ENCODE data around the gene SLC13A1. TPM values are rescaled to one million over a fixed set of nuclear protein-coding genes. Genes with fewer than 3 reads are reported as not detected.

Gene SLC13A1
- total RNA-seq, 2 donors from 2014 or later = not detected

- no peaks in the 10 kb centered on the region for H3K9me3 ChIP-seq
- ATAC-seq (ENCODE audit: insufficient number of reproducible peaks, low FRiP score, low read depth) (no peak), DNase-seq (ENCODE audit: low spot score) (no peak)
- no peaks in the 10 kb centered on the region for H3K4me1 ChIP-seq (ENCODE audit: control insufficient read depth in 1 of 2, low read depth in 2 of 2)
- TF ChIP-seq CTCF (IDR thresholded peaks at IDR 0.05) = no peak
- no peak overlapping the region for H3K27ac ChIP-seq
- no peak overlapping the region for H3K4me3 ChIP-seq
- no peaks in the 10 kb centered on the region for H3K36me3 ChIP-seq
- H3K27me3 ChIP-seq (replicated peaks; ENCODE audit: insufficient read depth) = no peaks in the 10 kb centered on the region
Measured at GRCh38 chr7:123079021-123079420, 120.7 kb downstream of the SLC13A1 start.

DNA sequence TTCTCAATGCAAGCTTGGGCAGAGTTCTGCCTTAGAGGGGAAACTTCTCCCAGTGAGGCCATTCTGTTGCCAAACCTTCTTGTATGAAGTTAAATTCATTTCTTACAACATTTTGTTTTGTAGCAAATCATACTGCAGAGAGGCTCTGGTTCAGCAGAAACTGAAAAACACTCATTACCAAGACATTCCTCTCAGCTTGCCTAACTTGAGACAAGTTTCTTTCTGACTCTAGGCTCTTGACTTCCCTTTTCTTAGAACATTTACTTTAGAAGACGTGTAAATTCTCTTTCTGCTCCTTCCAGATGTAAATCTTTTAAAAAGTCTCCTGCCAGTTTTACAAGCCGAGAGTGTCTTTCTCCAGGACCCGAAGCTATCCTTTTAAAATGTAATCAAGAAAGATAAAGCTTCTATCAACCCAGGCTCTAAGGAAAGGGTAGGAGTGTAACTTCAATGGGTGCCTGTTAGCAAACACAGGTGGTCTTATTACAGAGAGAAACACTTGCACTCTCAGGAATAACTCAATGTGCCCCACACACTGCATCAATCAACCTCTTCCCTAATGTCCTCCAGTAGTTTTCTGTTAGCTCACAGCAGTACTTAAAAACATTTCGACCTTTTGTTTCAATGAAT lies 123.8 kb downstream of the SLC13A1 start:
- no peak overlapping the region for H3K27ac ChIP-seq
- ATAC-seq (ENCODE audit: insufficient number of reproducible peaks, low FRiP score, low read depth) = no peak
- no peak overlapping the region for H3K4me3 ChIP-seq
- DNase-seq (ENCODE audit: low spot score) = no peak
- no peaks in the 10 kb centered on the region for H3K27me3 ChIP-seq (replicated peaks; ENCODE audit: insufficient read depth)
- H3K36me3 ChIP-seq = no peaks in the 10 kb centered on the region
- TF ChIP-seq CTCF (IDR thresholded peaks at IDR 0.05) = no peak
- no peaks in the 10 kb centered on the region for H3K4me1 ChIP-seq (ENCODE audit: control insufficient read depth in 1 of 2, low read depth in 2 of 2)
- H3K9me3 ChIP-seq = no peaks in the 10 kb centered on the region

GRCh38 chr7:123070702-123071286 lies 129.0 kb downstream of the SLC13A1 start:
- ATAC-seq (ENCODE audit: insufficient number of reproducible peaks, low FRiP score, low read depth) = no peak
- TF ChIP-seq CTCF (IDR thresholded peaks at IDR 0.05) = no peak
- Histone ChIP-seq H3K4me3 (no peak overlapping the region), H3K36me3 (no peaks in the 10 kb centered on the region), H3K4me1 (ENCODE audit: control insufficient read depth in 1 of 2, low read depth in 2 of 2) (no peaks in the 10 kb centered on the region), H3K27me3 (replicated peaks; ENCODE audit: insufficient read depth) (no peaks in the 10 kb centered on the region), H3K27ac (no peak overlapping the region), H3K9me3 (no peaks in the 10 kb centered on the region)
- no peak for DNase-seq (ENCODE audit: low spot score)

- H3K36me3 ChIP-seq = no peaks in the 10 kb centered on the region
- no peak overlapping the region for H3K27ac ChIP-seq
- H3K27me3 ChIP-seq (replicated peaks; ENCODE audit: insufficient read depth) = no peaks in the 10 kb centered on the region
- no peak for TF ChIP-seq CTCF (IDR thresholded peaks at IDR 0.05)
- no peaks in the 10 kb centered on the region for H3K4me1 ChIP-seq (ENCODE audit: control insufficient read depth in 1 of 2, low read depth in 2 of 2)
- no peak for ATAC-seq (ENCODE audit: insufficient number of reproducible peaks, low FRiP score, low read depth)
- no peaks in the 10 kb centered on the region for H3K9me3 ChIP-seq
- no peak for DNase-seq (ENCODE audit: low spot score)
- no peak overlapping the region for H3K4me3 ChIP-seq
Measured at GRCh38 chr7:123067814-123068213, 132.0 kb downstream of the SLC13A1 start.

Other genes starting within 250 kb of the SLC13A1 start
- gene TAS2R16, start 204.3 kb downstream of the SLC13A1 start, total RNA-seq = not detected

All from thoracic aorta (tissue), 2 donors.